Measurements from ENCODE around the gene MACROD2.
"Not testable (repeated sequence)": the region's sequence is repeated elsewhere in the genome, so short reads cannot be mapped to it uniquely, and the experiment has no call there.

- not testable (repeated sequence) for TF ChIP-seq SPI1, POLR2A, TAF1 (IDR thresholded peaks at IDR 0.05; ENCODE audit: low read depth, low read length)
Observed at GRCh38 chr20:15198017-15198416, 1202.7 kb downstream of the MACROD2 start.
